Stimulated activated CD4-positive, alpha-beta T cell treated with anti-CD3 and anti-CD28 coated beads, Interleukin-1b, Interleukin-23, amount 100 ng/mL, for 4 hours (primary cell): ENCODE data around the gene TCF20.

Experiments used
- DNase-seq, 2 donors: peaks; one replicate each; pipeline ENCODE4 v3.0.0-alpha.2; 2020; ENCODE audit warnings: low read depth in 2 of 2

TCF20 gene

GRCh38 chr22:42300259-42301076, 30.0 kb upstream of the TCF20 start:
- DNase-seq: no peak

GRCh38 chr22:42299586-42300258, 29.3 kb upstream of the TCF20 start:
- DNase-seq: peak in 1 of 2 donors; percentile 43

GRCh38 chr22:42298746-42299145, 28.3 kb upstream of the TCF20 start:
- no peak for DNase-seq

GRCh38 chr22:42297778-42298177, 27.3 kb upstream of the TCF20 start:
- no peak for DNase-seq

GRCh38 chr22:42296883-42297282, 26.4 kb upstream of the TCF20 start:
- DNase-seq: no peak

- no peak for DNase-seq
These were observed 26.0 kb upstream of the TCF20 start for GRCh38 chr22:42296381-42296853.

GRCh38 chr22:42294034-42294985, 23.9 kb upstream of the TCF20 start:
- no peak for DNase-seq

- DNase-seq: no peak
These were observed 22.5 kb upstream of the TCF20 start for GRCh38 chr22:42292732-42293520.

GRCh38 chr22:42291287-42291686, 20.8 kb upstream of the TCF20 start:
- no peak for DNase-seq

GRCh38 chr22:42289671-42290541, 19.5 kb upstream of the TCF20 start:
- DNase-seq: no peak

GRCh38 chr22:42288791-42289190, 18.3 kb upstream of the TCF20 start:
- DNase-seq: no peak

- no peak for DNase-seq
These were observed 16.9 kb upstream of the TCF20 start for GRCh38 chr22:42287174-42287890.

GRCh38 chr22:42286205-42286604, 15.8 kb upstream of the TCF20 start:
- no peak for DNase-seq

GRCh38 chr22:42285604-42286003, 15.2 kb upstream of the TCF20 start:
- DNase-seq: no peak

GRCh38 chr22:42284643-42285181, 14.3 kb upstream of the TCF20 start:
- no peak for DNase-seq

- no peak for DNase-seq
These were observed 13.7 kb upstream of the TCF20 start for GRCh38 chr22:42284202-42284591.

GRCh38 chr22:42283278-42284201, 13.1 kb upstream of the TCF20 start:
- no peak for DNase-seq

- no peak for DNase-seq
These were observed 12.5 kb upstream of the TCF20 start for GRCh38 chr22:42282943-42283277.
